T-helper 9 cell (primary cell): ENCODE measurements around the gene ARHGEF11.

ENCODE experiments used
- DNase-seq: peaks from one replicate; pipeline ENCODE4 v3.0.0-alpha.2; 2020

Gene ARHGEF11

GRCh38 chr1:156998840-156999500 lies 46.6 kb downstream of the ARHGEF11 start:
- no peak for DNase-seq

DNA sequence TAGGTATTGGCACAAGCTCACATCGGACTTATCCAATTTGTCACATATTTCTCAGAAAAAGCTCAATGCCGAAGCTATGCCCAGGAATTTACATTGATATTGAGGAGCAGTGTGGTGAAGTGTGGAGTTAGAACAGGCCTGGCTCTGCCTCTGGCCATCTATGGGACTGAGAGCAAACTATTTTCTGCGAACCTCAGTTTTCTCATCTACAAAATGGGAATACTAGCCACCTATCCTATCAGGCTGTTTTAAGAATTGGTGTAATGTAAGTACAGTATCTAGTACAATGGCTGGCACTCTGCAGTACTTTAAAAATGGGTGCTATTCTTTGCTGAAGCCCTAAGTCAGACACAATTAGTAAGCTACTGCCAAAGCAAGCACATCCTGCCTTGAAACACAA lies 47.2 kb downstream of the ARHGEF11 start:
- no peak for DNase-seq

GRCh38 chr1:156995412-156995811 lies 50.1 kb downstream of the ARHGEF11 start:
- DNase-seq, result no peak

DNA sequence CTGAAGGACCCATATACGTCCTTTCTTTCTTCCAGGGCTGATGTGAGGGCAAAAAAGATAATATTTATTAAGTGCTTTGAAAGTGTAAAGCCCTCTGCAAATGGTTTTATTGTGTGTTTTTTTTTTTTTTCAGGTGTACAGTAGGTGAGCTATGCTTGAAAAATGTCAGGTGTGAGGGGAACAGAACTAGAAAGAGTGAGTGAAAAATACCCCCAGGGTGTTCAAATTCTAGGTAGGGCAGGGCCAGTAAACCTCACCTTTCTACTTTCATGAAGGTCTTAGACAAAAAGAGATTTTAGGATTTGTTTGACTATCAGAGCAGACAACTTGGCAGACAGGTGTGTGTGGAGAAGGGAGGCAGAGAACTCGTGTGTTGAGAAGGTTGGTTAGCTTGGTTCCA lies 51.3 kb downstream of the ARHGEF11 start:
- DNase-seq, result no peak

GRCh38 chr1:156993426-156994147 lies 52.0 kb downstream of the ARHGEF11 start:
- DNase-seq, result no peak

DNA sequence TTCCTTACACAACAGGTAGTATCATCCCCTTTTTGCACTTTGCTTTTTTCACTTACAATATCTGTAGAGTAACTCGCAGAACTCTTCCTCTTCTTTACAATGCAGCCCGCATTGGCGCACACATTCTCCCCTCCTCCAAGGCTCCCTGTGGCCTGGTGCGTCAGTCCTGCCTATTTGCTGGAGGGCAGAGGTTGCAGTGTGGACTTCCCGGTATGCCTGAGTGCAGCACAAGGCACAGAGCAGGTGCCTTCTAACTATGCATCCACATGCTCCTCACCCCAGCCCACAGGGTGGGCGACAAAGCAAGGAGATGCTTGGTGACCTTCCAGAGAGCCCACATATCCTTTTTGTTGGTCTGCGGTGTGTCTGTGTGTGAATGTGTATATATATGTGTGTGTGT lies 53.3 kb downstream of the ARHGEF11 start:
- DNase-seq, result no peak

DNA sequence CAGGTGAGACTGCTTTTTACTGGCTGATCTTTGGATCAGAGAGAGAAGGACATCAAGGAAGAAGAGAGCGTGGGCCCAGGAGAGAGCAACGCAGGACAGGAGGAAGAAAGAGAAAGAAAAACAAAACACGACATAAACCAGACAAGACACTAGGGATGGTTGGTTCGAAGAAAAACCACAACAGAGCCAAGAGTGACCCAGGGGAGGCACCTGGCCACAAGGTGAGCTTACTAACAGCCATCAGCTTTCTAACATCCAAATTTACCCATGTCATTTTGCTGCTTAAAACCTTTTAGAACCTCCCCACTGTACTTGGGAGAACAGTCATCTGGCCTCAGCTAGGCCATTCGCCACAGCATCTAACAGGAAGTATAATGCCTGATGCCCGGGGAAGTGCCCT lies 57.8 kb downstream of the ARHGEF11 start:
- no peak for DNase-seq

GRCh38 chr1:156980551-156980950 lies 65.0 kb downstream of the ARHGEF11 start:
- DNase-seq, result no peak

GRCh38 chr1:156975084-156975483 lies 70.5 kb downstream of the ARHGEF11 start:
- no peak for DNase-seq

DNA sequence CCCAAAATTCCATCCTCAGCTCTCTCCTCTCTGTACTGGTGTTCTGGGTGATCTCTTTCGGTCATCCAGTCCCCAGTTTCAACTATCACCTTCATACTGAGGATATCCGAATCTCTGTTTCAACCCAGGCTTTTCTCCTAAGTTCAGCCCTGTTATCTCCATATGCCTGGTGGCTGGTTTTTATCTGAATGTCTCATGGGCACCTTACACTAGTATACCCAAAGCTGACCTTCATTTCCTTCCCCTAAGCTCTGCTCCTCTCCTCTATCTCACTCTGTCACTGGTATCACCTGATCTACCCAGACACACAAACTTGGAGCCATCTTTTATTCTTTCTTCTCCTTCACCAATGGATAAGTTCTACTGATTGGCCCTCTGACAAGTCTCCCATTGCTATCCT lies 72.1 kb downstream of the ARHGEF11 start:
- no peak for DNase-seq

DNA sequence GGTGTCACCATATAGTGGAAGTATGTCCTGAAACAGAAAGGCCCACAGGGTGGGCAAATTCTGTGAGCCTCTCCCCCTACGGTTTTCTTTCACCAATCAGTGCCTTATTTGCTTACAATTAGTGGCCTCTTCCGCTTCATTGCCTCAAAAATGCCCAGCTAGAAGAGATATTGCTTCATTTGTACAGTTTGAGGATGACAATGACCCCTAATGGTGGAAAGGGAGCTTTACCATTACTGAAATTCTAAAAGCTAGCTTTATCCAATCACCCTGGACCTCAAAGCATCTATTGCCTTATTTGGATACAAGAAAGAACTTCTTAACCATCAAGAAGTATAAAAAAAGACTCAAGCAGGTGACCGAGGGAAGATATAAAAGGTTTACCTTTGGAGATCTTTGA lies 75.5 kb downstream of the ARHGEF11 start:
- DNase-seq, result no peak

- DNase-seq, result no peak
Observed at GRCh38 chr1:156969496-156969895, 76.0 kb downstream of the ARHGEF11 start.

DNA sequence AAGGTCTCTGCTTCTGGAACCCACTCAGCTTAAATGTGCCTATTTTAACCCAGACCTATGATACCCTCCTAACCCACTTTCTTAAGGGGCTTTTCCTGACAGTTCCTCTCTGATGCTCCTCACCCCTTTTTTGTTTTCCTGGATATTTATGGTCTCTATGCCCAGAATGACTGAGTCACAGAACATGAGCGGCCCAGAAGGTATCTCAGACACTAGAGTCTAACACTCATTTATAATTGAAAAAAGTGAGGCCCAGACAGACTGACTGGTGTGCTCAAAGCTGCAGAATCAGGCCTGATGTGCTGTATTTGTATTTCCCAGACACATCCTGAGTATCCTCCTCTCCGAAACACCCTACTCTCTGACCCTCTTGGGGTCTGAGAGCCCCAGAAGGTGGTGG lies 81.1 kb downstream of the ARHGEF11 start:
- DNase-seq, result no peak

DNA sequence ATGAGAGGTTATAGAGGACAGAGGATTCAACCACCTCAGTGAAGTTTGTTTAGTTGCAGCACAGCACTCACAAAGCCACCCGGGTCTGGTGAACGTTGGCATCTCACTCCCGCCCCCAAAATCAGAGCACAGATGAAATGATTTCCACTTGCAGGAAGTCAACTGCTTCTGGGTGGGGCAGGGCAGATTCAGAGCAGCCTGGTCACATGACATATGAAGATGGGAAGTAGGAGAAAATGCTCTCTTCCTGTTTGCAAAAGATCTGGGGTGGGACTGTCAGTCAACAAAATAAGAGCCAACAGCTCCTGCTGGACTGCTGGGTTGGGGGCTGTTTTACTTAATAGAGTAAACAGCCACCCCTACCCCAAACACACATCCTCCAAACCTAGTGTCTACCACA lies 81.9 kb downstream of the ARHGEF11 start:
- DNase-seq, result peak; percentile 3

DNA sequence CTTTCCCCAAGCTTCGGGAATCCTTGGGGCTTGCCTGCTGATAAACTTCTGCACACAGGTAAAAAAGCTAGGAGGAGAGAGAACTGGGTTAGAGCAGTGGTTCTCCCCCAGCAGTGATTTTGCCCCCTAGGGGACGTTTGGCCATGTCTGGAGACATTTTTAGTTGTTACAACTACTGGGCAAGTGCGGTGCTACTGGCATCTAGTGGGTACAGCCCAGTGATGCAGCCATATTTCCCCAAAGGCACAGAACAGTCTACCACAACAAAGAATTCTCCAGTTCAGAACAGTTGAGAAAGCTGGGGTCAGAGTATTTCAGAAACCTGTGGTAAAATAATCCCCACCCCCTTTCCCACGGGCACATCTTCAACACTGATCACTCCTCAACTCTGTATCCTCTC lies 83.8 kb downstream of the ARHGEF11 start:
- no peak for DNase-seq

- no peak for DNase-seq
Observed at GRCh38 chr1:156959925-156960324, 85.6 kb downstream of the ARHGEF11 start.

DNA sequence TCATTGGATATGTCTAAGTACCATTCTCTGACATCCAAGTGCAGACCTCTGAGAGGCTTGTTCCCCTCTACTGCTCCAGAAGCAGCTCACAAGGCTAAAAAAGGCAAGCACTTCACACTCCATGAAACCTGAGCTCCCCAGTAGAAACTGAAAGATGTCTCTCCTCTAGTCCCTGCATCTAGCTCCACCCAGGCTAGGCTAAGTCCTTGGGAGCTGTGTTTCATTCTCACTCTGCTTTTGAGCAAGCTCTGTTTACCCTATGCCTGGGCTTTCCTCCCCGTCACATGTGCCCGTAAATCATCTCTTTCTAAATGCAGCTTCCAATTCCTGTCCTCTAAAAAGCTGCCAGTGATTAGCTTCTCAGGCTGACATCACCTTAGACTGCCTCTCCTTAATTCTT lies 86.1 kb downstream of the ARHGEF11 start:
- no peak for DNase-seq

GRCh38 chr1:156958247-156958714 lies 87.3 kb downstream of the ARHGEF11 start:
- no peak for DNase-seq

DNA sequence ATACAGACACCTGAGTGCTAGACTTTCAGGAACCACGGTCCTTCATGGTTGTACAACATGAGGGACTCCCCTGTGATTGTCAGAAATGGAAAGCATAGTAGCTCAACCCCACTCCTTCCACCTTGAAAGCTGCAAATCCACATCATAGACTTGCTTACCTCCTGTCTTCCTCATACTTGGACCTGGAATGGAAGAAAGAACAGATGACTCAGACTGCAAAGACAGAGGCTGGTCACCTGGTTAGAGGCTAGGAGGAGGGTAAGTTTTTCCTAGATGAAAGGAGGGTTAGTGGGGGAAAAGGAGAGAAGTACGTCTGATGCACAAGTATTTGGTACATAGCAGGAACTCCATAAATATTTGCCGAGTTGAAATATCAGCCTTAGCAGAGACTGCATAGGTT lies 87.9 kb downstream of the ARHGEF11 start:
- DNase-seq, result no peak

GRCh38 chr1:156956333-156956732 lies 89.2 kb downstream of the ARHGEF11 start:
- no peak for DNase-seq

DNA sequence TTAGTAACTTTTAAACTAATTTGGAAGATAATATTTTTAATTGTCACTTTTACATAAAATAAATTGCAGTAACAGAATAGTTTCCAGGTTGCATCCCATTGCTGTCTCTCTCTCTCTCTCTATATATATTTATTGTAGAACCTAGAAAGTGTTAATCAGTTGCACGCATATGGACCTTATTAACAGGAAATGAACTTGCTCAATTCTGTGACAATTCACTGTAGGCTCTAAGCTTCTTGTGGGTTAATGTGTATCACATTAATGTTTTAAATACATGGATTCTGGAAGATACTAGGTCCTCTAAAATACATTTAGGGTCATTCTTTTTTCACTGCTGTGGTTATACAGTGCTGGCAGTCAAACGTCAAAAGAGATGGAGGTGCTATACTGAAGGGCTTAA lies 92.0 kb downstream of the ARHGEF11 start:
- DNase-seq, result no peak

DNA sequence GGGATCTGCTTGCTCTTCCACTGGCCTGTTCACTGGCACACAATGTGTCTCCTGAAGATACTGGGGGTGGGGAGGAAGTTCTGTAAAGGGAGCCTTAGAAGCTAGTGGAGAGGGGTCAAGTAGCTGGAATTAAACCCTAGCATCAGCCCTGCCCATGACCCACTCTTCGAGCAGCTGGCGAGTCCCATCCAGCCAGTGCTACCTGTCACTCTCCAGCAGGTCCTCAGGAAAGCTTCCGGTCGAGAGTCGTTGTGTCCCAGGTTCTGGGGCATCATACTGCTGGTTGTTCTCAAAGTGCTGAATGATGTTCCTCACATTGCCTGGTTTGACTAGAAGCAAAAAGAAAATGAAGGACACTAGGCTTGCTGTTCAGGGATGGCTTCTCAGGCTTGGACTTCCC lies 94.2 kb downstream of the ARHGEF11 start:
- no peak for DNase-seq

DNA sequence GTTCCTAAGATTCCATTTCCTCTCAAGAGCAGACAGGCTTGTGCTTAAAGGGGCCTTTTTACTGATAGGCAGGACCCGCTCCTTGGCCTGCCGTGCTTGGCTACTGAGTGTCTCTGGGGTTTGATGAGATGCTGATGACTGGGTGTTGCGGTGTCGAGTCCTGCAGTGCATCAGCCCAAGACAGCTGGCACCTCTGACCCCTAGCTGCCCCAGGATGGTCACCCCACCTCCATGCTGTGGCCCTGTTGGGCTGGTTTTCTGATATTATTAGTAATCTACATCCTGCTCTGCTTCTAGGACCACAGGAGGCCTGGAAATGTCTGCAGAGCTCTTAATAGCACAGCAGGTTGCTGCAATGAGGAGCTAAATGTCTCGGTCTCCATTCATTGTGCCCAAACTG lies 96.4 kb downstream of the ARHGEF11 start:
- no peak for DNase-seq

DNA sequence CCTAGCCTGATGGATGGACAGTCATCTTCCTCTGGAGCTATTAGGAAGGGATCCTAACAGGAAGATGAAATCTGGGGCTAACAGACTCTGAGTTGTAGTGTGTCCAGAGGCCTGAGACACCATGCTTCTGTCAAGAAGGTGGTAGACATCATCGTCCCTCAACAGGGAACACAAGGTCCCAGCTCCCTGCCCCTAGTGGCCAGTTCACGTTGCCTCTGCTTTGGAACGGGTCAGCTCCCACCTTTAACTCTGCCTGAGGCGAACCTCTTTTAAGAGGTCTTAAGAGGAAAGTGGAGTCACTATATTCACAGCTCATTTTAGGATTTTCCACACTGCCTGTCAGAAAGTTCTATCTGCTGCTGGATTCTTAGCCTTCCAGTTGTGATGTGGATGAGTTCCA lies 96.8 kb downstream of the ARHGEF11 start:
- no peak for DNase-seq
